Neural progenitor cell (in vitro differentiated cells): ENCODE measurements around the gene RPL5.

Source experiments
- EZH2 ChIP-seq: fragments of 200-600 bp; sonication (generic); IDR thresholded peaks from 2 replicates; pipeline ENCODE4 v1.6.1; 2017; ENCODE audit warnings: antibody characterized with exemption, mild to moderate bottlenecking, moderate library complexity
- TF ChIP-seq, protein P1 (sequence below): fragments of 200-600 bp; sonication (generic); IDR thresholded peaks from 2 replicates; pipeline ENCODE4 v1.5.1; 2017; ENCODE audit warnings: antibody characterized with exemption, mild to moderate bottlenecking

DNA sequence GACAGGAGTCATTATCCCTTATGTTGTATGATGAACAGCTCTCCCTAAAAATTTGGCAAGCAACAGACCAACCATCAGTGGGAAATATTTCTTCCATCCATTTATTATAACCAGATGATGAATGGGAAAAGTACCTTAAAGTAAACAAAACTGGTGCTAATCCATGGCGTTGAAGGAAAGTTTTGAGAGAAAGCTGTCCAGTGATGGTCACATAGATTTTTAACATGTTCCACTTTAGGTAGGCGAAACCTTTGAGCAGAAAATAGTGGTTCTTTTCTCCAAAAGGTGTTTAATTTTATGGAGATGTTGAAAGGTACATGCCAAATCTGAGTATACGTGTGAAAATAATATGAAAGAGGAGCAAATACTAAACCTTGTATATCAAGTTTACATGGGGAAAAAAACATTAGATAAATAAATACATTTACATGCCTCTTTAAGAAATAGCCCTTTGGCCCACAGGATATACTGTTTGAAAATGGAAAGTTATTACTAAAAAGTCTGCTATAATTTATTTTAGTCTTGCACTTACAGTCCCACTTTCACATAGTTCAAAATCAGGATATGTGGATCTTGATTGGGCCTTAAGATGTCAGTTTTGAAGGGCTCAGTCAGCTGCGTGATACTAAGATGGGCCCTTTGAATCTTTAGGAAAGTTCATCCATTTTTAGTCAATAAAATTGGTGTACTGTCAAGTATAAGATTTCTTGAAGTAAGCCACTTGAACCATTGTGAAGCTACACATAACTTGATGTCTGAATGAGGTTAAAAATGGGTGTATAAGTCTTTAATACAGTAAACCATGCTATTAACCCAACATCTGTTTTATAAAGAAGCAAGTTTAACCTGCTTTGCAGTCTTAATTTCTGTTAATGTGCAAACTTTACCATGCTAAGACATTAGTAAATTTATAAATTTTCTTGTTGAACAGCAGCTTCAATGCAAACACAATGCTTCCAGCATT lies 10.5 kb downstream of the RPL5 start:
- no peak for TF ChIP-seq EZH2
- TF ChIP-seq, protein P1, sequence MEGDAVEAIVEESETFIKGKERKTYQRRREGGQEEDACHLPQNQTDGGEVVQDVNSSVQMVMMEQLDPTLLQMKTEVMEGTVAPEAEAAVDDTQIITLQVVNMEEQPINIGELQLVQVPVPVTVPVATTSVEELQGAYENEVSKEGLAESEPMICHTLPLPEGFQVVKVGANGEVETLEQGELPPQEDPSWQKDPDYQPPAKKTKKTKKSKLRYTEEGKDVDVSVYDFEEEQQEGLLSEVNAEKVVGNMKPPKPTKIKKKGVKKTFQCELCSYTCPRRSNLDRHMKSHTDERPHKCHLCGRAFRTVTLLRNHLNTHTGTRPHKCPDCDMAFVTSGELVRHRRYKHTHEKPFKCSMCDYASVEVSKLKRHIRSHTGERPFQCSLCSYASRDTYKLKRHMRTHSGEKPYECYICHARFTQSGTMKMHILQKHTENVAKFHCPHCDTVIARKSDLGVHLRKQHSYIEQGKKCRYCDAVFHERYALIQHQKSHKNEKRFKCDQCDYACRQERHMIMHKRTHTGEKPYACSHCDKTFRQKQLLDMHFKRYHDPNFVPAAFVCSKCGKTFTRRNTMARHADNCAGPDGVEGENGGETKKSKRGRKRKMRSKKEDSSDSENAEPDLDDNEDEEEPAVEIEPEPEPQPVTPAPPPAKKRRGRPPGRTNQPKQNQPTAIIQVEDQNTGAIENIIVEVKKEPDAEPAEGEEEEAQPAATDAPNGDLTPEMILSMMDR: no peak
